Gastrocnemius medialis (tissue), 4 donors: ENCODE results near the gene CERS6. TPM values are rescaled to one million over a fixed set of nuclear protein-coding genes. Genes with fewer than 3 reads are reported as not detected.

Experiments used
- ATAC-seq, 2 donors: fragments of 150-250 bp; one replicate each; pipeline ENCODE4 v1.9.1; 2016
- DNase-seq, 2 donors: peaks; one replicate each; pipeline ENCODE4 v3.0.0-alpha.2; 2019
- H3K27ac ChIP-seq, 4 donors: fragments of 200-600 bp; sonication (generic); 1 replicate in 1 of 4; 2 replicates in 3 of 4; pipeline ENCODE4 v1.5.1; 2016 to 2018; ENCODE audit warnings: mild to moderate bottlenecking in 2 of 4, moderate library complexity in 1 of 4
- H3K27me3 ChIP-seq, 3 donors: fragments of 200-600 bp; sonication (generic) in 2 of 3; 1 replicate in 1 of 3; 2 replicates in 2 of 3; pipeline versions ENCODE4 v1.5.1 to v1.6.0; 2016 to 2019; ENCODE audit warnings: mild to moderate bottlenecking in 1 of 3, moderate library complexity in 1 of 3
- H3K36me3 ChIP-seq, 2 donors: fragments of 200-600 bp; sonication (generic) in 1 of 2; one replicate each; pipeline ENCODE4 v1.5.1; 2017 to 2018
- H3K4me1 ChIP-seq, 2 donors: fragments of 200-600 bp; sonication (generic) in 1 of 2; one replicate each; pipeline ENCODE4 v1.5.1; 2016 to 2017; ENCODE audit warnings: mild to moderate bottlenecking in 2 of 2
- H3K4me3 ChIP-seq, 4 donors: fragments of 200-600 bp; sonication (generic) in 3 of 4; 1 replicate in 1 of 4; 2 replicates in 3 of 4; pipeline ENCODE4 v1.5.1; 2016 to 2019; ENCODE audit warnings: mild to moderate bottlenecking in 2 of 4
- H3K9me3 ChIP-seq, 3 donors: fragments of 200-600 bp; sonication (generic) in 2 of 3; 1 replicate in 1 of 3; 2 replicates in 2 of 3; pipeline ENCODE4 v1.5.1; 2016 to 2019
- POLR2A ChIP-seq, 2 donors: fragments of 450-650 bp; IDR thresholded peaks; one replicate each; pipeline ENCODE4 v1.6.1; 2017; ENCODE audit warnings: antibody characterized with exemption in 2 of 2, mild to moderate bottlenecking in 2 of 2, moderate library complexity in 2 of 2
- in situ Hi-C, 4 donors: fragments of 200-750 bp; cut with MboI; loops; one replicate each; pipeline versions ENCODE4 v1.15.0 to v1.8.0; 2017; ENCODE audit warnings: low sequenced_read_pairs in 4 of 4
- intact Hi-C: fragments of 100-400 bp; cut with DNase I; formaldehyde crosslinking; loops from one replicate; pipeline ENCODE4 v1.15.1; 2023; ENCODE audit warnings: low total_unique reads
- total RNA-seq, 4 donors: library from RNA; depleted of rRNA; stranded (reverse); fragments of >200 nt; gene quantifications; one replicate each; pipeline versions ENCODE4 v1.1.0 to v1.2.3, GENCODE V29; 2016
- TF ChIP-seq, protein P1 (sequence below), 5 experiments: fragments of 450-650 bp in 3 of 5; fragments of 200-600 bp in 2 of 5; sonication (generic) in 2 of 5; IDR thresholded peaks in 4 of 5; conservative IDR thresholded peaks in 1 of 5; 1 replicate in 4 of 5; 2 replicates in 1 of 5; pipeline ENCODE4 v1.5.1; 2016 to 2019; ENCODE audit warnings: antibody characterized with exemption in 5 of 5, mild to moderate bottlenecking in 3 of 5, moderate library complexity in 3 of 5

The CERS6 gene
- total RNA-seq, 4 donors from 2014 or later: 11.9 to 18.0 (median 14.7) TPM

- H3K27me3 ChIP-seq: no peaks in the 10 kb centered on the region
- peak overlapping the region; percentile 49 to 67 (median 60) for H3K27ac ChIP-seq
- in situ Hi-C loops (no loop called here), intact Hi-C loops (no loop called here)
- ATAC-seq: no peak
- peaks cover 3 to 7% of the 10 kb centered on the region in 2 donors for H3K4me1 ChIP-seq
- H3K4me3 ChIP-seq: peak overlapping the region; percentile 8 to 48 (median 22)
- H3K36me3 ChIP-seq: no peaks in the 10 kb centered on the region
- no peak for DNase-seq
- H3K9me3 ChIP-seq: no peaks in the 10 kb centered on the region
- TF ChIP-seq, protein P1, sequence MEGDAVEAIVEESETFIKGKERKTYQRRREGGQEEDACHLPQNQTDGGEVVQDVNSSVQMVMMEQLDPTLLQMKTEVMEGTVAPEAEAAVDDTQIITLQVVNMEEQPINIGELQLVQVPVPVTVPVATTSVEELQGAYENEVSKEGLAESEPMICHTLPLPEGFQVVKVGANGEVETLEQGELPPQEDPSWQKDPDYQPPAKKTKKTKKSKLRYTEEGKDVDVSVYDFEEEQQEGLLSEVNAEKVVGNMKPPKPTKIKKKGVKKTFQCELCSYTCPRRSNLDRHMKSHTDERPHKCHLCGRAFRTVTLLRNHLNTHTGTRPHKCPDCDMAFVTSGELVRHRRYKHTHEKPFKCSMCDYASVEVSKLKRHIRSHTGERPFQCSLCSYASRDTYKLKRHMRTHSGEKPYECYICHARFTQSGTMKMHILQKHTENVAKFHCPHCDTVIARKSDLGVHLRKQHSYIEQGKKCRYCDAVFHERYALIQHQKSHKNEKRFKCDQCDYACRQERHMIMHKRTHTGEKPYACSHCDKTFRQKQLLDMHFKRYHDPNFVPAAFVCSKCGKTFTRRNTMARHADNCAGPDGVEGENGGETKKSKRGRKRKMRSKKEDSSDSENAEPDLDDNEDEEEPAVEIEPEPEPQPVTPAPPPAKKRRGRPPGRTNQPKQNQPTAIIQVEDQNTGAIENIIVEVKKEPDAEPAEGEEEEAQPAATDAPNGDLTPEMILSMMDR (IDR thresholded peaks at IDR 0.05 in 4 of 5, conservative IDR thresholded peaks at IDR 0.05 in 1 of 5): no peak
- no peak for TF ChIP-seq POLR2A (IDR thresholded peaks at IDR 0.05)
Measured at GRCh38 chr2:168802859-168803725, 347.0 kb downstream of the CERS6 start.

DNA sequence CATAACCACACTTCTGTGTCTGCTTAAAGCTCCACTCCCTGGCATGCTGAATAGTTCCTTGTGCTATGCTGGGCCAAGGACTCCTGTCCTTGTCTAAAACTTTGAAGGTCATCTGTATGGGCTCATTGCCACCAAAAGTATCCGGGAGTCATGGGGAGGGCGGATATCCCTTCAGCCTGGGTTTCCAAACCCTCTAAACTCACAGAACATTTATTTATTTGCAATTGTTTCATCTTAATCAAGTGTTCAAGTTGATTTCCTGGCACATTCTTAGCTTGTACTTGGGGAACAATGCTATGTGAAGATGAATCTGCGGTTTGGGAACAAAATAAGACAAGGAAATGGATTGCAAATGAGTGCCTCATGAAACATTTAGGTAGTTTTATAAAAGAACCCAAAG is 348.1 kb downstream of the CERS6 start:
- Histone ChIP-seq H3K4me3 (peak overlapping the region in 3 of 4 donors; percentile 4 to 48 (median 33)), H3K9me3 (no peaks in the 10 kb centered on the region), H3K4me1 (peaks cover 0 to 1% of the 10 kb centered on the region in 2 donors), H3K27ac (peak overlapping the region in 3 of 4 donors; percentile 22 to 67 (median 55)), H3K27me3 (no peaks in the 10 kb centered on the region), H3K36me3 (no peaks in the 10 kb centered on the region)
- ATAC-seq (peak; percentile 40 to 50), DNase-seq (no peak)
- intact Hi-C loops (no loop called here), in situ Hi-C loops (no loop called here)
- no peak for TF ChIP-seq POLR2A (IDR thresholded peaks at IDR 0.05)
- TF ChIP-seq, protein P1 (IDR thresholded peaks at IDR 0.05 in 4 of 5, conservative IDR thresholded peaks at IDR 0.05 in 1 of 5): no peak

- intact Hi-C loops: no loop called here
- no peak overlapping the region for H3K27ac ChIP-seq
- TF ChIP-seq POLR2A (IDR thresholded peaks at IDR 0.05): no peak
- TF ChIP-seq, protein P1 (IDR thresholded peaks at IDR 0.05 in 4 of 5, conservative IDR thresholded peaks at IDR 0.05 in 1 of 5): no peak
Measured at GRCh38 chr2:168805615-168806014, 349.5 kb downstream of the CERS6 start.

GRCh38 chr2:168809537-168809936 is 353.5 kb downstream of the CERS6 start:
- DNase-seq (no peak), ATAC-seq (no peak)
- TF ChIP-seq POLR2A (IDR thresholded peaks at IDR 0.05): no peak
- TF ChIP-seq, protein P1 (IDR thresholded peaks at IDR 0.05 in 4 of 5, conservative IDR thresholded peaks at IDR 0.05 in 1 of 5): no peak
- H3K36me3 ChIP-seq: no peaks in the 10 kb centered on the region
- H3K9me3 ChIP-seq: no peaks in the 10 kb centered on the region
- no peak overlapping the region for H3K4me3 ChIP-seq
- intact Hi-C loops (no loop called here), in situ Hi-C loops (no loop called here)
- H3K27ac ChIP-seq: no peak overlapping the region
- H3K27me3 ChIP-seq: no peaks in the 10 kb centered on the region
- no peaks in the 10 kb centered on the region for H3K4me1 ChIP-seq

More at GRCh38 chr2:168805615-168806014, 349.5 kb downstream of the CERS6 start:
- in situ Hi-C loops: no loop called here
- DNase-seq: no peak
- no peak for ATAC-seq
- H3K4me1 ChIP-seq: no peaks in the 10 kb centered on the region
- H3K9me3 ChIP-seq: no peaks in the 10 kb centered on the region
- no peaks in the 10 kb centered on the region for H3K36me3 ChIP-seq
- no peak overlapping the region for H3K4me3 ChIP-seq
- H3K27me3 ChIP-seq: no peaks in the 10 kb centered on the region
